ENCODE data around the gene SLC10A7.

DNA sequence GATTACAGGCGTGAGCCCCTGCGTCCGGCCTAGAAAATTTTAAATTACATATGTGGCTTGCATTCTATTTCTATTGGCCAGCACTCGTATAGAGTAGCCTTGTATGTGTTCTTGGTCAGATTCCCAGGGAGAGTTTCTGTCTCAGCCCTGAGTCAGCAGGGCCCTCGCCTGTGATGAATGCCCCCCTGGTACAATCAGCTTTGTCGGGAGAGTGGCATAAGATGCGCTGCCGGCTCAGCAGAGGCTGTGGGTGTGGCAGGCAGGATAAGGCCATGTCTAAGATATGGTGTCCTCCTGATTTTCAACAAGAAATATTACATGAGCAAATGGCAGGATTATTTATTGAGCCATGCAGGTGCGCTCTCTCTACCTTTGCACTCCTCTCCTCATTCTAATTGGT, 309.0 kb downstream of the SLC10A7 start:
- TF ChIP-seq, protein P1, sequence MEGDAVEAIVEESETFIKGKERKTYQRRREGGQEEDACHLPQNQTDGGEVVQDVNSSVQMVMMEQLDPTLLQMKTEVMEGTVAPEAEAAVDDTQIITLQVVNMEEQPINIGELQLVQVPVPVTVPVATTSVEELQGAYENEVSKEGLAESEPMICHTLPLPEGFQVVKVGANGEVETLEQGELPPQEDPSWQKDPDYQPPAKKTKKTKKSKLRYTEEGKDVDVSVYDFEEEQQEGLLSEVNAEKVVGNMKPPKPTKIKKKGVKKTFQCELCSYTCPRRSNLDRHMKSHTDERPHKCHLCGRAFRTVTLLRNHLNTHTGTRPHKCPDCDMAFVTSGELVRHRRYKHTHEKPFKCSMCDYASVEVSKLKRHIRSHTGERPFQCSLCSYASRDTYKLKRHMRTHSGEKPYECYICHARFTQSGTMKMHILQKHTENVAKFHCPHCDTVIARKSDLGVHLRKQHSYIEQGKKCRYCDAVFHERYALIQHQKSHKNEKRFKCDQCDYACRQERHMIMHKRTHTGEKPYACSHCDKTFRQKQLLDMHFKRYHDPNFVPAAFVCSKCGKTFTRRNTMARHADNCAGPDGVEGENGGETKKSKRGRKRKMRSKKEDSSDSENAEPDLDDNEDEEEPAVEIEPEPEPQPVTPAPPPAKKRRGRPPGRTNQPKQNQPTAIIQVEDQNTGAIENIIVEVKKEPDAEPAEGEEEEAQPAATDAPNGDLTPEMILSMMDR (IDR thresholded peaks at IDR 0.05), result no peak
- TF ChIP-seq POLR2A (IDR thresholded peaks at IDR 0.05), result no peak
